GM13977 (cell line): Measurements from ENCODE around the gene PDE8A.

ENCODE experiments used
- DNase-seq: peaks from one replicate; pipeline ENCODE4 v3.0.0; 2012; ENCODE audit warnings: low spot score
- CTCF ChIP-seq: IDR thresholded peaks from 2 replicates; pipeline ENCODE4 v1.5.1; 2012; ENCODE audit warnings: mild to moderate bottlenecking, control low read depth; ENCODE audit not compliant: insufficient read depth; ENCODE audit errors: extremely low read depth, missing control alignments
- in situ Hi-C: fragments of 300-500 bp; cut with MboI; formaldehyde crosslinking; loops from one replicate; pipeline ENCODE4 v1.12.0; 2022; ENCODE audit warnings: low sequenced_read_pairs, low pct_unique_long_range_greater_than_20kb, mixed read lengths, inconsistent platforms; ENCODE audit not compliant: unreplicated experiment

PDE8A gene

GRCh38 chr15:85097250-85097649 is 115.6 kb downstream of the PDE8A start:
- TF ChIP-seq CTCF: no peak
- in situ Hi-C loops: no loop called here

GRCh38 chr15:85097725-85098124 is 116.1 kb downstream of the PDE8A start:
- in situ Hi-C loops: no loop called here
- TF ChIP-seq CTCF: no peak
- no peak for DNase-seq

More at GRCh38 chr15:85097250-85097649, 115.6 kb downstream of the PDE8A start:
- no peak for DNase-seq

DNA sequence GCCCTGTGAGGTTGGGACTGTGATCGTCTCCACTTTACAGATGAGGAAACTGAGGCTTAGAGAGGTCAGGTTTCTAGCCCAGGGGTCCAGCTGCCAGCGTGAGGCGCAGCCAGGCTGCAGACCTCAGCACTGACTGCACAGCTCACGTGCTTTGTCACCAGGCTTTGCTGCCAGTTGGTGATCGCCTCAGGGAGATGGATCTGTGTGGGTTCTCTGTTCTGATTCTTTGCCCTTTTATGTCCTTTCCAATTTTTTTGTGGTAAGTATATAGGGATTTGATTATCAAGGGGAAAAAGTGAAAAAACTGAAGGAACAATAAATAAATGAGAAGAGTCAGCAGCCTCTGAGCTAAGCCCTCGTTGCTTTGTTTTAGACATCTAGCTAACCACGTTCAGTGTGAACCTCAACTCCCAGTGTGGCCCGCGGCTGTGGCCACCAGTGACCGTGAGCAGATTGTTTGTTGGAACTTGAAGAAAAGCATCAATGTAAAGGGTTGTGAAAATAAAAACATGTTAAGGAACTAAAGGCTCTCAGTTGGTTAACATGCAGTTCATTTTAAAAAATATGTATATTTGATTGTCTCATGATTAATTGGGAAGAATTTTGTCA is 117.6 kb downstream of the PDE8A start:
- in situ Hi-C loops: no loop called here
- DNase-seq: no peak
- no peak for TF ChIP-seq CTCF

GRCh38 chr15:85100186-85100937 is 118.7 kb downstream of the PDE8A start:
- DNase-seq: no peak
- no peak for TF ChIP-seq CTCF
- in situ Hi-C loops: no loop called here

- TF ChIP-seq CTCF: no peak
- in situ Hi-C loops: no loop called here
- no peak for DNase-seq
These were observed 122.9 kb downstream of the PDE8A start for GRCh38 chr15:85104584-85104983.

GRCh38 chr15:85108136-85108535 is 126.5 kb downstream of the PDE8A start:
- in situ Hi-C loops: no loop called here
- no peak for DNase-seq
- no peak for TF ChIP-seq CTCF
